ENCODE measurements around the gene TPP2. TPM values are rescaled to one million over a fixed set of nuclear protein-coding genes. Genes with fewer than 3 reads are reported as not detected.

The TPP2 gene
- total RNA-seq, 1 experiment from 2014 or later = 31.6 TPM

- ChIA-PET CTCF (interaction anchor here (0.5 kb wide), 1 partner anchor 57 kb away, joined by 12 read pairs; no protein-coding TSS in a partner anchor), POLR2A (no interaction called here)
- no peaks in the 10 kb centered on the region for H3K9me3 ChIP-seq (ENCODE audit: control insufficient read depth, insufficient read depth, low read depth, low read length)
- no peak overlapping the region for H3K27ac ChIP-seq (ENCODE audit: low read length)
- BruUV-seq (replicated peaks) = no TSS peak
- ATAC-seq (no peak), DNase-seq (ENCODE audit: low read depth, low spot score) (no peak)
- intact Hi-C loops (cut with micrococcal nuclease; ENCODE audit: unreplicated experiment) (no loop called here), in situ Hi-C loops (cut with HindIII; ENCODE audit: low pct_unique_long_range_greater_than_20kb, low sequenced_read_pairs) (no loop called here)
- no peak for TF ChIP-seq SIN3A (IDR thresholded peaks at IDR 0.05; ENCODE audit: borderline replicate concordance, insufficient read depth, low read depth, low read length)
- TF ChIP-seq TCF7L2 (IDR thresholded peaks at IDR 0.05; ENCODE audit: low read depth, low read length) = no peak
- TF ChIP-seq REST (IDR thresholded peaks at IDR 0.05; ENCODE audit: insufficient read depth in 1 of 2, low read depth in 2 of 2, low read length in 1 of 2) = no peak
- TF ChIP-seq CTCF (IDR thresholded peaks at IDR 0.05) = no peak
- TF ChIP-seq POLR2AphosphoS5 (IDR thresholded peaks at IDR 0.05; ENCODE audit: low read depth, low read length) = no peak
- H3K27me3 ChIP-seq (ENCODE audit: control insufficient read depth, insufficient read depth, low read length) = no peaks in the 10 kb centered on the region
- no peaks in the 10 kb centered on the region for H3K36me3 ChIP-seq (ENCODE audit: control insufficient read depth, insufficient read depth, low read length)
- no peak overlapping the region for H3K4me3 ChIP-seq (ENCODE audit: low read depth in 2 of 2, low read length in 2 of 2)
- no peaks in the 10 kb centered on the region for H3K4me1 ChIP-seq (ENCODE audit: control insufficient read depth, insufficient read depth, low read length)
Measured at GRCh38 chr13:102704238-102705058, 107.7 kb downstream of the TPP2 start.

- no peaks in the 10 kb centered on the region for H3K4me1 ChIP-seq (ENCODE audit: control insufficient read depth, insufficient read depth, low read length)
- no peaks in the 10 kb centered on the region for H3K27me3 ChIP-seq (ENCODE audit: control insufficient read depth, insufficient read depth, low read length)
- H3K9me3 ChIP-seq (ENCODE audit: control insufficient read depth, insufficient read depth, low read depth, low read length) = no peaks in the 10 kb centered on the region
- peak; percentile 43; the same call in 1 of the 2 replicates for ATAC-seq
- POLR2A ChIA-PET = no interaction called here
- no peak for DNase-seq (ENCODE audit: low read depth, low spot score)
- CTCF ChIA-PET = no interaction called here
- TF ChIP-seq SIN3A (IDR thresholded peaks at IDR 0.05; ENCODE audit: borderline replicate concordance, insufficient read depth, low read depth, low read length) (no peak), CTCF (IDR thresholded peaks at IDR 0.05) (no peak), POLR2AphosphoS5 (IDR thresholded peaks at IDR 0.05; ENCODE audit: low read depth, low read length) (no peak), TCF7L2 (IDR thresholded peaks at IDR 0.05; ENCODE audit: low read depth, low read length) (no peak), REST (IDR thresholded peaks at IDR 0.05; ENCODE audit: insufficient read depth in 1 of 2, low read depth in 2 of 2, low read length in 1 of 2) (no peak)
- no peak overlapping the region for H3K27ac ChIP-seq (ENCODE audit: low read length)
- intact Hi-C loops (cut with micrococcal nuclease; ENCODE audit: unreplicated experiment) (no loop called here), in situ Hi-C loops (cut with HindIII; ENCODE audit: low pct_unique_long_range_greater_than_20kb, low sequenced_read_pairs) (no loop called here)
- H3K4me3 ChIP-seq (ENCODE audit: low read depth in 2 of 2, low read length in 2 of 2) = no peak overlapping the region
- no TSS peak for BruUV-seq (replicated peaks)
- H3K36me3 ChIP-seq (ENCODE audit: control insufficient read depth, insufficient read depth, low read length) = no peaks in the 10 kb centered on the region
Measured at GRCh38 chr13:102707467-102707866, 110.7 kb downstream of the TPP2 start.

All from Panc1 (cell line).